GM13976 (cell line): ENCODE data around the gene TM9SF2.

Source experiments
- DNase-seq: peaks from one replicate; pipeline ENCODE4 v3.0.0; 2012; ENCODE audit warnings: low spot score
- CTCF ChIP-seq: IDR thresholded peaks from 2 replicates; pipeline ENCODE4 v1.5.1; 2012; ENCODE audit warnings: borderline replicate concordance, mild to moderate bottlenecking; ENCODE audit not compliant: insufficient read depth; ENCODE audit errors: extremely low read depth, missing control alignments, control extremely low read depth
- in situ Hi-C: fragments of 300-500 bp; cut with MboI; formaldehyde crosslinking; loops from one replicate; pipeline ENCODE4 v1.12.0; 2022; ENCODE audit warnings: low sequenced_read_pairs, mixed read lengths, inconsistent platforms; ENCODE audit not compliant: unreplicated experiment

Gene TM9SF2

GRCh38 chr13:99465454-99465853 lies 35.8 kb upstream of the TM9SF2 start:
- no peak for DNase-seq
- TF ChIP-seq CTCF, result no peak
- in situ Hi-C loops, result no loop called here

DNA sequence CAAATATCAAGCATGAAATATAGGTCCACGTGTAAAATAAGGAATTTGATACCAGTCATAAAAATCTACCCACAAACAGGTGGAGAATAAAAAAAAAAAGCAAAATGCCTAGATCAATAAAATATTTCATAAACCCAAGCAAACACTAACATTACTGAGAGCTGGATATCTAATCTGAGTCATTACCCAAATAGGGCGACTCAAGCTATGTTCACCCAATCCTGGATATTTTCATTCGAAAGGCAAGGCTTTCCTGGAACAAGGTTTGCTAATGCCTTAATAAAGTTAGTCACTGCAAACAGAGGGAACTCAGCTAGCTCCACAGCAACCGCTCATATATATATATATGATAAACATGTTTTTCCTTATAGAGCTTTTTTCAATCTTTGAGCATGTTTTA lies 33.5 kb upstream of the TM9SF2 start:
- DNase-seq, result no peak
- TF ChIP-seq CTCF, result no peak
- in situ Hi-C loops, result no loop called here

DNA sequence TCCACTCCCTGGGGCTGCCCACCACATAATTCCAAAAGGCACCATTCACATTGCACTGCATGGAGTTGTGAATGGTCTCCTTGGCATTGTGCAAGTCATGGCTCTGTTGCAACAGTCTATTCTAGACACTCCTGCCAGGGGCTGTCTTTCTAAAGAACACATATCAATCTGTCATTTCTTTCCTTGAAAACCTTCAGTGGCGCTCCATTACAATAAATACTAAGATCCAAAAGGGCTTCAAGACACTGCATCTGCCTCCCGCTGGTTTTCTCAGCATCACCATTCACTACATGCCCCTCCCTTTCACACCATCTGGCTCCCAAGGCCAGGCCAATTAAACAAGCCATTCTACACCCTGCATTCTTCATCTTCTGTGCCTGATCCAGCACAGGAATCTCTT lies 32.2 kb upstream of the TM9SF2 start:
- in situ Hi-C loops, result no loop called here
- DNase-seq, result no peak

DNA sequence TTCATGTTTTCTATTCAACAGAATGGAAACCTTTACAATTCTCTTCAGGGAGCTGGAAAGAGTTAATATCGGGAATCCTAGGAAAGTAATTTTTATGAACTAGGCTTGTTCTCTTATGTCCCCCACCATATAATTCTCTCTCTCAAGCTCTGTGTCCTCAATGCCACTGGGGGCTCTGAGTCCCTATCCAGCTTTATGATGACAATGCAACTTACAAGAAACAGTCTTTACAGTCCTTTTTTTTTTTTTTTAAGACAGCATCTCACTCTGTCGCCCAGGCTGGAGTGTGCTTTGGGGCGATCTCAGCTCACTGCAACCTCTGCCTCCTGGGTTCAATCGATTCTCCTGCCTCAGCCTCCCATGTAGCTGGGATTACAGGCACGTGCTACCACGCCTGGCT lies 31.2 kb upstream of the TM9SF2 start:
- TF ChIP-seq CTCF, result no peak
- in situ Hi-C loops, result no loop called here
- no peak for DNase-seq

More for the DNA sequence above, 32.2 kb upstream of the TM9SF2 start:
- TF ChIP-seq CTCF, result no peak

- in situ Hi-C loops, result no loop called here
- no peak for TF ChIP-seq CTCF
- no peak for DNase-seq
Measured at GRCh38 chr13:99471221-99472121, 29.8 kb upstream of the TM9SF2 start.

GRCh38 chr13:99472122-99472440 lies 29.2 kb upstream of the TM9SF2 start:
- in situ Hi-C loops, result no loop called here
- DNase-seq, result no peak
- no peak for TF ChIP-seq CTCF
